ENCODE data around the gene BMP7.
A peak's percentile ranks its signal among the peaks of the same experiment; 100 is the strongest.
"Not testable (repeated sequence)": the region's sequence is repeated elsewhere in the genome, so short reads cannot be mapped to it uniquely, and the experiment has no call there.

Gene BMP7

DNA sequence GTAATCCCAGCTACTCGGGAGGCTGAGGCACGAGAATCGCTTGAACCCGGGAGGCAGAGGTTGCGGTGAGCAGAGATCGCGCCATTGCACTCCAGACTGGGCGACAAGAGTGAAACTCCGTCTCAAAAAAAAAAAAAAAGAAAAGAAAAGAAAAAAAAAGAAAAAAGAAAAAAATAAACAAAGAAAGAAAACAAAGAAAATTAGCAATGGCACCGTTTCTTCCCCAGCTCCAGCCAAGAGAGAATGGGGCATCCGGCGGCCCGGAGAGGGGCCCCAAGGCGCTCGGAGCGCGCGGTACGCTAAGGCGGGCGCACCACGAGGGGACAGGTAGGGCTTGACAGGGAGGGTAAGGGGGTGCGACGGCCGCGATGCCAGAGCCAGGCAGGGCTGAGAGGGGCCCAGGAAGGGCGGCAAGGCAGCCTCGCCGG is 1.5 kb downstream of the BMP7 start:
- not testable (repeated sequence) for DNase-seq

DNA sequence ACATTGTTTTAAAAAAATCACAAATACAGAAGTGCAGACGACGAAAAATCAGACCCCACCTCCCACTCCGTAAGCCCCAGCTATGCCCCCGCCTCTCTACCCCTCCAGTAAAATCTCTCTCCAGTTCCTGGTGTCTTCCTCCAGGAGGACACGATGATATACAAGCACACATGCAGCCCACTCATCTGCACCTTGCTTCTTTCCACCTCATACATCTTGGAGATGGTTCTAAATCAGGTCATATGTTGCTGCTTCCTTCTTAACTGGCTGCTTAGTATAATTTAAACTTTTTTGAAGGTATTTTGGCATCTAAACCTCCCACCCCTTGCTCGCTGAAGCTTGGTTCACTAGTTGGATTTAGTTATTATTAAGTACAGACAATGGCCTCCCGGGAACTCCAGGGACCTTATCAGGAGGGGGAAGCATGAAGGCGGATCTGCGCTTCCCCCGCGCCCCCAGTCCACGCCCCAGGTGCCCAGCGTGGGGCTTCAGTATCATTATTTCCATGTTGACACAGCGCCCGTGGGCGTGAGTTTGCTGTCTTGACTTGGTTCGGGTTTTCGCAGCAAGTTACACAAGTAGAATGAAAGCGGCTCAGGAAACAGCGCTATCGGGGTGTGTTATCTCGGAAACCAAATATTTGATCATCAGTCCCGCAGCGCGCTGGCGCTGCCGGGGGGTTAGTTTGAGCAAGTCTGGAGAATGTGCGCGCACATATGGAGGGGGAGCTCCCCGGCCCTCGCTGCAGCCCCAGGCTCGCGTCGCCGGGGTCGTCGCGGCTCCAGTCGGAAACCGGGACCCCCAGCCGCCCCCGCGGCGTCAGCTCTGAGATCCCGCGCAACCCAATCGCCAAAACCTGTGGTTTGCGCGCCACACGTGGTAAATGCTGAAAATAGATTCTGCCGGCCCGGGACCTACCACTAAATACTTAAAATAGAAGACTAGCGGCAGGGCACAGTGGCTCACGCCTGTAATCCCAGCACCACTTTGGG is 2.3 kb downstream of the BMP7 start:
- DNase-seq, result no peak

DNA sequence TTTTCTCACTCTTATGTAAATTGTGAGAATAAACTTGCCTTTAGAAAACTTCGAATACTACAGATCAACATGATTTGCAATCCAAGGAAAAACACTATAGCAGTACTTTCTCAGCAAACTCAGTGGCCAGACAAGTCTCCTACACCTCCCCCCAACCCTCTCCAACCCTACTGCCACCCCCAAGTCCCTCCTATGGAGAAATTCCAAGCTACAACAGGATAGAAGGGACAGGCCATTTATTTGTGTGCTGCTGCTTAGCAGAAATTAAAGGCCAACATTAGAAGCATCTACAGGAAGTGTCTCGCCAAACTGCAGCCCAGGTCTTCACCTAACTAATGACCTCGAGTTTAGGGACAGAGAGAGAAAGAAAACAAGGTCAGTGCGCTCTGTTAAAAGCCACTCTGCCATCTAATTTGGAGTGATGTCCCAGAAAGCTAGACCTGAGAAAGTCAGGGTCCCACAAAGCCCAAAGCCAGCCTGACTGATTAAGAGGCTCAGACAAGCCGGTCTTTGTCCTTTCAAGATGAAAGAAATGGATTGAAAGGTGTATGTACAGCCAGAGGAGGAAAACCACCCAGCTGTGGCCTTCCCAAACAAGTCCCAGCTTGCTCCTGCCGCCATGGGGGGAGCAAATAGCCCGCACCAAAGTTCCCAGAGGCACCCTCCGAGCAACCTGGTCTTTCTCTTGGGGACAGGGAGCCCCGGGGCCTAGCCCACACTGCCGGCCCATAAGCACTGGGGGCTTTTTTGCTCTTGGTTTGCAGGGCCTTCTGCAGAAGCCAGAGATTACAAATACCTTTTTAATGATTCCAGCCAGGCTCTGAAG is 3.4 kb downstream of the BMP7 start:
- DNase-seq, result no peak

DNA sequence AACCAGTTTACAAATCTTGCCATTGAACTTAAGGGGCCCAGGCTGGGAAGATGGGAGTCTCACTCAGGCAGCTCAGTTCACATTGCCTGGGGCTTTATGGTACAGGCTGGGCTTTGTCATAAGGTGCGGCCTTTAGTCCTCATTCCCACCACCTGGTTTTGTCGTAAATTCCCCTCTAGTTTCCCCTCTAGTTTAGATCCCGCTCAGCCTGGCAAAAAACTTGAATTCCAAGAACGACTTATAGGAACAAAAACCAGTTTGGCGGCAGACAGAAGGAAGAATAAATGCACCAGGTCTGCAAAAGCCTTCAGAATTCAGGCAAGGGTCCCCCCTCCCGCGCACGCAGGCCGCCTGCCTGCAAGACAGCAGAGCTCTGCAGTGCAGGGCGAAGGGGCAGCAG is 4.1 kb downstream of the BMP7 start:
- no peak for DNase-seq

DNA sequence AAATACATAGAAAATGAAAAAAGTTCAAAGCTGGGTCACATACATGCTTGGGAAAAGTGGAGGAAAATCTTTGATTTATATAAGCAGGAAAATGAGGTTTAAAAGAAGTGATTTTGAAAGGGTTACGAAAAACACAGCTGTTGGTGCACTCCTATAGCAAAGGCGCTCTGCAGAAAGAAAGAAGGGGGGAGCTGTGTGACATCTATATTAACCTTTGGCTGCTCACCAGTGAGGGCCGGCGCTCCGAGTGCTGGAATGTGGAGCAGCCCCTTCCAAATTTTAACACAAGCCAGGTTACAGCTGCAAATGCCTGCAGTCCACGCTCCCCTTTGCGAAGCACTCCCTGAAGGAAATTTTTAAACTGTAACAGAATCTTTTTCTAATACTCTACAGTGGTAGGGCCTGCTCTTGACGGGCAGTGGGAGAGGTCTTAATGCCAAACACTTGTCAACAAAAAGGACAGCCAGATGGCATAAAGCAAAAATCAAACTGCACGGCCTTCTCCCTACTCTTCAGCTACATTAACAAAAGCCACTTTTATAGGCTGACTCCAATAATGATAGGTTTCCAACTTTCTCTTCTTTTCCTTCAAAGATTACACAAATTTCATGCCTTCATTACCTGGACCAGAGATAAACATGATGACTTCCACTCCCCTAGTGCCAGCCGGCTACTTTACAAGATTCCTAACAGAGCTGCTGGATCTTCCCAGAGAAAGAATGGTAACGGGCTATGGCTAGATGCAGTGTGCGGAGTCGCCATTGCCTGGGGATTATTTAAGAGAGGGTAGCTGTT is 4.8 kb downstream of the BMP7 start:
- DNase-seq, result peak; percentile 85

DNA sequence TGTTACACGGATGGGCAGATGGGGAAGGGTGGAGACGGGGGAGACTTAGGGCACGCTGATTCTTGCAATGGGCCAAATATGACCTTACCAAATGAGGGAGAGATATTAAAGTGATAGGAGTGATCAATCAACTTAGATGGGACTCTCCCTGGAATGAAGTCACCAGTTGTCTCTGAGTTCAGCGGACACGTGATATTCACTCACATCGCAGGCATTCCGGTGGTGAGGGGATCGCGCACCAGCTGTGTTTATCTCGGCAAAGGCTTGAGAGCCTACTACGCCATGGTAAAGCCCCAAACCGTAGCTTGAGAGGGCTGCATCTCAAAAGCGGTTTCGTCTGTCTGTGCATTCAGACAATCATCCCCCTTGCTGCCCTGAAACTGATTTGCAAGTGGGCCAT is 5.5 kb downstream of the BMP7 start:
- peak; percentile 57 for DNase-seq

DNA sequence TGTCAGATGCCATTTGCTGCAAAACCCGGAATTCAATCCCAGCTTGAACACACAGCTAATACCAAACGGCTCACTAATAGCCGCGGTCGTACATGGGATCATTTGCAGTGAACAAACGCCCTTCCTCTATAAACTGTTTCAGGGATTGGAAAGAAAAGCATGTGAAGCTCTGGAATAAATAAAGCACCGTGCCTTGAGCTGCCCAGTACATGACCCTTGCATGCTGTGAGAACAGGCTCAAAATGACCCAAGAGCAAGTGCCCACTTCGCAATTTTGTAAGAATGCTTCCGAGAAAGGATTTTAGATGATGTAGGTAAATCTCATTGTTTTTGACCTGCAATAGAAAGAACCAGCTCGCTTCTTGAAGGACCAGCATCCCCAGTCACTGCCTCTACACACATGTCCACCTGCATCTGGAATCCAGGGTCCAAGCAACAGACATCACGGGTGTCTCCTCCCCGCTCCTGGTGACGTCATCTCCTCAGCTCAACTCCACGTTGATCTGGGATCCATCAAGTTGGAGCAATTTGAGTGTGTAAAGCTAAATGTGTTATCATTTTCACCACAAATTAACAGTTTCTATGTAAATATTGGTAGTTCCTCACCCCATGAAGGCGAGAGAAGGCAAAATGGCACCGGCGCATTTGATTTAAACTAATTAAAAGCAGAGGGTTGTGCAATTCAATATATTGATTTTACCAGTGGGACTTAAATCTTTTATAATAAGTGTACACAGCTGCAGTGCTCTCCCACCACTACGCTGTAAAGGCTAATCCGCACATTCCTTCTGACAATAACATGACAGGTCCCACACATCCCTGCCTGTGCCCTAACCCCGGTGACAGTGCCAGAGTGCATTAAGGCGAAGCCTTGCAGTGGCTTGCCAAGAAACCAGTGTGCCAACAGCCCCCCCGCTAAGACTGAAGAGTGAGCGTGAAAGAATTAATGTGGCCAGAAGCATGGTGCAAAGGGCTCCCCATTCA is 6.2 kb downstream of the BMP7 start:
- no peak for DNase-seq

DNA sequence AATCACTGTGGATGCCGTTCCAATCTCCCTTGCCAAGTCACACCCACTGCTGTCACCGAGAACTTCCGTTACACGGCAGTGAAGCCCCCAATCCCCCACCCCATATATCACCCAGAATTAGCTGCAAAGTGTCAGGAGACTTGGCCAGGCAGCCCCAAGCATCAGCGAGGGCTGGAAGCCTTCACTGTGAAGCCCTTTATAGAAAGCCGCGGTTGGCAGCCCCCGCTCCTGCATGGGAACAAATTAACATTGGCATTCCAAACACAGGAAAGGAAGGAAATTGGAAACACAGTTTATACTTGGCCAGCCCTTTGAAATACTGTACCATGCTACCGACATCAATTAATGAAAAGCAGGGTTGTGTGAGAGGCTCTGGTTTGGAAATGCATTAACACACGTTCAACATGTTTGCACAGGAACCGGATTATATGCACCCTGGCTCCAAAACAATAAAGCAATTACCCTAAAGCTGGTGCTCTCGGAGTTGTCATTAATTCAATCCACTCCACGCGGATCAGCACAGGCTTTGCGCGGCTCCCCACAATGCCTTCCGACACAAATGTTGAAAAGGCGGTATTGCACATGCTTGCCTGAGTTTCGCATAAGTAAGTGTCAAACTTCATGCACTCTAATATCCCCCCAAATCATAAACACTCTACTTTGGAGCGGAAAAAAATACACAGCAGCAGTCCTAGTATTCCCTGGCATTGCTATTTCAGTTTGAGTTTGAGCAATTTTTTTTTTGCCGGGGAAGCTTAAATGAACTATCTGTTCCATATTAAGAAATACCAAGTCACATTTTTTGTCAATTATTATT is 7.1 kb downstream of the BMP7 start:
- peak; percentile 65 for DNase-seq

DNA sequence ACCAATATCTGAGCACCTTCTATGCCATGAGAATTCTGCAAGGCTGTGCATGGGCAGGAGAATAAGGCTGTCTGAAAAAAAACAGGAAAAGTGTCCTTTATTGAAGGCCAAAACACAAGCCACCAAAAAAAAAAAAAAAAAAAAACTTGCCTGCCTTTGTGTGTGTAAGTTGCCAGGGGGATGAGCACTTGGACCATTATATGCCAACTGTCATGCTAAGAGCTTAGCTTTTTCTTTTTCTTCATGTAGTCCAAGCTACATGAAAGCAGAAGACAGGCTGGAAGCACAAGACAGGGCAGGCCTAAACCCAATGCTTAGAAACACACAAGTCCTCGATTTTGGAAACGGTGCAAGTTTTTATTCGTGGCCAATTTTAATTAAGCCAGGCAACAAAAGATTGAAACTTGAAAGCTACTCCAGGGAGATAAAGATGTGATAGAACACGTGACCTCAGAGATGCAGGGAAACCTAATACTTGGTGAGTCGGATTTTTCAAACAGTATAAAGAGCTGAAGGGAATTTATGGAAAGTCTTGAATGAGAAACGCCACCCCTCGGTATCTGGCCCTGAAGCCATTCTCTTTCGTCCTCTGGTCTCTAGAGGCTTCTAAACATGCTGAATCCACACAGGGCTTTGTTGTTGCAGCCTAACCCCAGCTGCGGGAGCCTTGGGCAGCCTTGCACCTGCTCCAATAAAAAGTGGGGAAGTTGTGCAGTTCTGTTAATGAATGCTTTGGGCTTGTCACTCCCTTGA is 8.6 kb downstream of the BMP7 start:
- DNase-seq, result no peak

DNA sequence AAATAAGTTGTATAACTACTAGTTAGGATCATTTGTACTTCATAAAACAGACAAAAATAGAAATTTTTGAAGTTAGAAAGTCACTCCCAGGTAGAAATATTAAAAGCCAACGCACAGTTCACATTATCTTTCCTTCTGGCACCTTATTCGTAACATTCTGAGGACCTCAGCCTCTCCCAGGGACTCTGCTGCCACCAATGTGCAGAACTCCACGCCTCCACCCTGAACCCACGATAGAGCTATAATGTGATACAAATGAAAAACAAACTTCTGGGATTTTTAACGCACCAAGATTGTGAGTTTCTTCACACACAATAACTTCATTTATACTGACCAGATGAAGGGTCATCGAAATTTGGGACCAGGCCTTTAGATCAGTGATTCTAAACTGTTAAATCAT is 9.5 kb downstream of the BMP7 start:
- DNase-seq, result no peak

DNA sequence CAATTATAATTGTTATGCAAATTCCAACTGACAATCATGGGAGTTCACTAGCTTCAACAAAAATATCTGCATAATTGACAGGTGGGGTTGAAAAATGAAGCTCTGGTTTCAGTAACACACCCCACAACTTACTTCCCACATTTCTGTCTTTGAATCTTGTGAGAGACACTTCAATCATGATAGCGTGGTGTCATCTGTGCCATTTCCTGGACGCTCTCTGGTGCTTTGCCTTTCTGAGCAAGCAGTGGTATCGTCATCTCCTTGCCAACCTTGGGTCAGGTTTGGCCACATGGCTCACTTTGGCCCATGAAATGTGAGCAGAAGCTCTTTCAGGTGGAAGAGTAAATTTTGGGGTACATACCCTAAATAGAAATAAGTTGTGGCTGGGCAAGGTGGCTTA is 10.2 kb downstream of the BMP7 start:
- DNase-seq, result no peak

DNA sequence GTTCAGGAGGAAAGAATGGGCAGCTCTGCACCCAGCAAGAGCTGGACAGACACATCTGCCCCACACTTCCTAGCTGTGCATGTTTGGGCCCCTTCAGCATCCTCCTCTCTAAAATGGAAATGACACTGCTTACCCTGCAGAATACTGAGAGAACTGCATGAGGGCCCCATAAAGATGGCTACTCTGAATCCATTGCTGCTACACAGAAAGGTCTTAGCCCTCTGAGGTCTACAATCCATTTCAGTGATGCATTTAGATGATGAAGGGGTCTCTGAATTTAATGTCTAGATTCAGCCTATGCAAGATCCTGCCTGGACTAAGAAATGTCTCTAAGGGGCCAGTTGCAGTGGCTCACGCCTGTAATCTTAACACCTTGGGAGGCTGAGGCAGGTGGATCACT is 11.3 kb downstream of the BMP7 start:
- no peak for DNase-seq

DNA sequence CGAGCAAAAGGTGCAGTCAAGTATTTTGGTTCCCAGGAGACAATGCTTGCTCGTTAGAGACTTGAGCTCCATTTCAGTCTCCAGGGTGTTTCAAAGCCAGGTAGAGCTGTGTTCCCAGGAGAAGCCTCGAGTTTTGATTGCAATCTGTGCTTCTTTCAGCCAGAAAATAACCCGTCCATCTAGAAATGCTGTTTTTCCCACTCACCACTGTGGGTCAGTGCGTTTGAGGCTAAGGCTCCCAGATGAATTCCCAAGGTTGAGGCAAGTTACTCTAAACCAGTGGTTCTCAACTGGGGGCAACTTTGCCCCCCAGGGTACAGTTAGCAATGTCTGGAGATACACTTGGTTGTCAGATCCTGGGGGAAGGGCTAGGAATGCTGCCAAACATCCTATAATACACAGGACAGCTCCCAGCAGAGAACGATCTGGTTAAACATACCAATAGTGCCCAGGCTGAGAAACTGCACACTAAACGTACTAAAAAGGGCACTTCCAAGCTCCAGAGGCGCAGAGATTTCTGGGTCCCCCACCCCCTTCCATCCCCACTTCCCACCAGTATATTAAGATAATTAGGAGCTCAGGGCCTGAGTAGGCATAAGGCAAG is 13.8 kb downstream of the BMP7 start:
- DNase-seq, result no peak

DNA sequence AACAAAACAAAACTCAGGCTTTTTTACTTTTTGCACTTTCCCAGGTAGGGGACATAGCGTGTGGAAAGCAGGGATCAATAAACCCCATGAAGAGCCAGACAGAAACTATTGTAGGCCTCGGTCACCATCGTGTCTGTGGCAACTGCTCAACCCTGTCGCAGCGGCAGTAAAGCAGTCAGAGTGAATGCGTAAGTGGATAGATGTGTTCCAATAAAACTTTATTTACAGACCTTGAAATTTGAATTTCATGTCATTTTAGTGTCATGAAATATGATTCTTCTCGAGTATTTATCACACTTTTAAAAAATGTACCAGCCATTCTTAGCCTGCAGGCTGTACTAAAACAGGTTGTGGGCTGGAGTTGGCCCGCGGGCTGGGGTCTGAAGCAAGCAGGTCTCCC is 14.5 kb downstream of the BMP7 start:
- no peak for DNase-seq

DNA sequence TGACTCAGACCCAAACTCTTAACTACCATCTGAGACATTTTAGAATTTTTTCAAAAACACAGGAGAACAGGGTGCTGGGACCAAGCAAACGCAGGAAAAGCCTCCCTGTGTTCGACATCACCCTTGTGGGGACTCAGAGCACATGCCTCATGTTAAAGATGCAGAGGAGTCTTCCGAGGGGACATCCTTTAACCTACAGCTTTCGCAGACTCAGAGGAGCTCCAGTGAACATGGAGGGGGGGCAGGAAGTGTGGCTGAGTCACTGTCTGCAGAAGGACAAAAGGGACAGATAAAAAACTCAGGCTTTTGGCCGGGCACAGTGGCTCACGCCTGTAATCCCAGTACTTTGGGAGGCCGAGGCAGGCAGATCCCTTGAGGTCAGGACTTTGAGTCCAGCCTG is 15.1 kb downstream of the BMP7 start:
- no peak for DNase-seq

DNA sequence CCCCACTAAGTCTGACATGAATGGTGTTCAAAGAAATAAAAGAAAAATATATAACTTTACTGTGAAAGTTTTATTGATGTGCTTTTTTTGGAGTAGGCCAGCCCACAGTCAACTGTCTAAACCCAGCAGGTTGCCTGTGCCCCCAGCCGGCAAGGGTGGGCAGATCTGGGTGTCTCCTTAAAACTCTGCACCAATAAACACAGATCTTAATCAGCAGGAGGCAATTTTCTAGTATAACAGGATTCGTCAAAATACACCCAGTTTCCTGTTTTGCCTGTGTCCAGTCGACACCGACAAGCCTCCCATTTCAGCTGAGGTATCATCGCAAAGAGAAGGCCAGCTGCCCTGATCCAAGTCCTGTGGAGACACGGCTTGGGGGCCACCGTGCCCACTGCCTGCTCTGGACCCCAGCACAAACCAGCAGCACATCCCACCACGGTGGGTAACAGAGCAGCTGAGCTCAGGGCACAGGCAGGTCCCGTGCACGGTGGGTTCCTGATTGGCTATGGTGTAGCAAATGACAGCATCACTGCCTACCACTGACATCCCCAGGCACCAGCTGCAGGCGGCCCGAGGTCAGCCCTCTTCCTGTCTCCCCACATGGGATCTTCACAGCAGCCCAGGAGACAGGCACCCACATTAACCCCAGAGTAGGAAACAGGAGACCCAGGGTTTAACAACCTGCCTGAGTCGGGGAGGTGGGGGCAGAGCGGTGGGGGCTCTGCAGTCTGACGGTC is 15.7 kb downstream of the BMP7 start:
- DNase-seq, result no peak

DNA sequence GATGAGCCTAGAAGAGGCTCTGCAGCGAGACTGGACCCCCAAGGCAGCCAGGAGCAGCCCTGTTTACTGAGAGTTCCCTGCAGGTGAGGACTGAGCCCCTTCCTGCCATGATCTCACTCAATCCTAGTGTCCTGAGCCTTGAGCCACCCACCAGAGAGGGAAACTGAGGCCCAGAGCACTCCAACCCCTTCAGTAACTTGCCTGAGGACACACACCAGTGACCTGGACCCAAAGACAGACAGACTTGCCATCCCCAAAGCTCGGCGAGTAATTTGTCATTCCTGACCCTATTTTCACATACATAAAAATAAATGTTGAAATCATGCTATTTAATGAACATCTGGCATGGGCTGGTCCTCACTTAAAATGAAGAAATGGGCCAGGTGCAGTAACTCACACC is 16.7 kb downstream of the BMP7 start:
- DNase-seq, result no peak

DNA sequence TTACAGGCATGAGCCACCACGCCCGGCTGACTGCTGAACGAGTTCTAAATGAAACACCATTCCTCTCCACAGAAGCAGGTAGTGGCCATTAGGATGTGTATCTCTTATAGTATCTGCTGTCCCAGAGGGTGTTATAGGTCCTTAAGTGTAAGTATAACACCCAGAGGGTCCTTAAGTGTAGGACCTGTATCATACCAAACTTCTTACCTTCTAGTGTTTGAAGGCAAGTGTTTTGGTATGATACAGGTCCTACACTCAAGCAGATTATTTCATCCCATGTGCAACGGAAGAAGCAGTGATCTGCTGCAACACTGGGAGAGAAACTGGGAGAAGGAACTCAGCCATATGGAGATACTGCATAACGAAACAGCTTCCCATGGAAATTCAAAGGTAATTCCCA is 17.4 kb downstream of the BMP7 start:
- no peak for DNase-seq
